DMS53 treated with DMSO at 0.1 percent for 48 hours (cell line): ENCODE data around the gene AOX1.
"Not testable (repeated sequence)": the region's sequence is repeated elsewhere in the genome, so short reads cannot be mapped to it uniquely, and the experiment has no call there.

Experiments
- DNase-seq: peaks from one replicate; lab custom pipeline; 2025; ENCODE audit not compliant: unreplicated experiment; lab: John Stamatoyannopoulos, UW

The AOX1 gene

DNA sequence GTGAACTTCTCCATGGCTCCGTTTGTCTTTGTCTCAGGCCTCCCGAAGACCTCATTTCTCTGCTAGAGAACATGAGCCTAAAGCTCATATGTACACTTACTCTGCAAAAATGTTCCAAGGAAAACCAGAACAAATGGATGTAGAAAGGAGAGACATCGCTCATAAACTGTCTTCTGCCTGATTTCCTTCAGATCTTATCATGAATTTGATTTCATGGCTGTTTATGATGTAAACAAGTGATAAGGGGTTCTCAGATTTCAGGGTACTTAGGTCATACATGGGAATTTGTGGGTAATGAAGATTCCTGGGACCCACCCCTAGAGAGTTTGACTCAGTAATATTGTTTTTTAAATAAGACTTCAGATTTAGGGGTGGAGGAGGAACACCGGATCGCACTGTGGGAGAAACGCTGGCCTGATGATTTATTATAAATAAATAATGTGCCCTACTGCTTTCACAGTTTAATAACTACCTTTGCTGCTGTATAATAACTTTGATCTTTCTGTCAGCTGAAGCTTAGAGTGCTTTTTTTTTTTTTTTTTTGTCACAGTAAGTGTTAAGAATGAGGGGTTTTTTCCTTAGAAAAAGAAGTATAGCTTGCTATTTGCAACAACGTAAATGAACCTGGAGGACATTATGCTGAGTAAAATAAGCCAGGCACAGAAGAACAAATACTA is 14.9 kb downstream of the AOX1 start:
- DNase-seq: no peak

DNA sequence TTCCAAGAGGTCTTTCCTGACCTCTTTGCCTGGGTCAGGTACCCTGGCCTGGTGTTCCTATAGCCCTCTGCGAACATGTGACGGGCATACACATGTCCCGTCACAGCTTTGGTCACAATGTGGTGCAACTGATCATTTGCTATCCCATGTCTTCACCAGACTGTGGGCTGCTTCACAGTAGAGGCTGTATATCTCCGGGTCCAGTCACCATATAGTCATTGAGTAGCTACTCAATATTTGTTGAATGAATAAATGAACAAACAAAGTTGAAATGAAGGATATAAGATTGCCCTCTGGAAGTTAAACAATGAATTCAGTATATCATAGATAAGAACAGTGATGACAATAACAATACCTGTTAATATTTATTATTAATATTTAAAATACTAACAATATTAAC is 16.8 kb downstream of the AOX1 start:
- DNase-seq: no peak

DNA sequence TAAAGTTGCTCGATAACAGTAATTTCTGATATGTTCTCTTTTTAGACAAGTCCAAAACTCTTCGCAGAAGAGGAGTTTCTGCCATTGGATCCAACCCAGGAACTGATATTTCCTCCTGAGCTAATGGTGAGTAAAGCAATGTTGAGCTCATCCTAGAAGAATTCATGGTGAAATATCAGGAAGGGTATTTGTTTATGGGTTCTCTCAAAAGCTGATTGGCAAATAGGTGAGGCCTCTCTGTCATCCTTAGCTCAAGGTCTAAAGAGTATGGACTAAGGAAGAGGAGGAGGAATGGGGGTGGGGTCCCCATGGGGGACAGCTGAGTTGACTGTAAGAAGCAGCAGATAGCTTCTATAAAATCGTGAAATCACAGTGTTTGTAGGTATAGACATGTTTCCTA is 18.2 kb downstream of the AOX1 start:
- no peak for DNase-seq

DNA sequence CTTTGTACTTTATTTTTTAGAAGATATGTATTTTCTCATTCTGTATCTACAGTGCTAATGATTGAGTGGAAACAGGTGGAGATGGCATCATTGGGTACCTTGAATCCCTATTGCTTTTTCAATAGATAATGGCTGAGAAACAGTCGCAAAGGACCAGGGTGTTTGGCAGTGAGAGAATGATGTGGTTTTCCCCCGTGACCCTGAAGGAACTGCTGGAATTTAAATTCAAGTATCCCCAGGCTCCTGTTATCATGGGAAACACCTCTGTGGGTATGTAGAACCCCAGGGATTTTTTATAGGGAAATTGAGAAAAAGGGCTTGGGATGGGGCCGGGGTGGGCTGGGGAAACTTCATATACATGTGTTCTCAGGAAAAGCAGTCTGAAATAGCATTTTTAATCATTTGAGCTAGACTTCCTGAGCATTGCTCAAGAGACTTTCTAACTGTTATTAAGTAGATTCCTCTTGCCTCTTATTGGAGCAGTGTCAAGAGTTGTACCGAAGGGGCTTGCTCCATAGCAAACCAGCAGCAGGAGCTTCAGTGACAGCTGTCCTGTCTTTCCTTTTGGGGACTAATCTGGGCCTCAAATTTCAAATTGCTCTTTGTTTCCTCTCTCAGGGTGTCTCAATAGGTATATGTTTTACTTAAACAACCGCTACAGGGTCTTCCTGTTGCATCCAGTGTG is 18.9 kb downstream of the AOX1 start:
- no peak for DNase-seq

DNA sequence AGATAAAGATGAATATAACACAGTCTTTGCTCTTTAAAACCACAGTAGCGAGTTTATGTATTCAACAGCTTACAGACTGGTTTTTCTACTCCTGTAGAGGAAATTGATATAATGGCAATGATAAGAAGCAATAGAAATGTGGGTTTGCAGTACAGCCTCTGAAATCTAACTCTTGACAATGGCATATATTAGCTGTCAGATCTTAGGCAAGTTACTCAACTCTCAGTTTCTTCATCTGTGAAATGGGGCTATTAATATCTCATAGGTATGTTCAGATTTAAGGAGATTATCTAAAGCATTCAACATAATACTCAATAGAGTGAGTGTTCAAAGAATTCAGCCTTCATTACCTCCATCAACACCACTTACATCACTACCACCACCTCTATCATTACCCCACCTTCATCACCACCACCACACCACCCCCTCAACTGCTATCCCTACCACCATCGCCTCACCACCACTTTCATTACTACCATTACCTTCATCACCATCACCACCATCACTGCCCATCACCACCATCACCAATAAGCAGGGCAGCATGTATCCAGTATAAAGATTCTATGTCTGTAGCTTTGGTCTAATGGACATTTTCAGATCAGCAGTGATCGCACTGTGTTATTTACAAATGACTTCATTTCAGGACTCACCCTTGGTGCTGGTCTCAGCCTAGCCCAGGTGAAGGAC is 22.7 kb downstream of the AOX1 start:
- DNase-seq: no peak

DNA sequence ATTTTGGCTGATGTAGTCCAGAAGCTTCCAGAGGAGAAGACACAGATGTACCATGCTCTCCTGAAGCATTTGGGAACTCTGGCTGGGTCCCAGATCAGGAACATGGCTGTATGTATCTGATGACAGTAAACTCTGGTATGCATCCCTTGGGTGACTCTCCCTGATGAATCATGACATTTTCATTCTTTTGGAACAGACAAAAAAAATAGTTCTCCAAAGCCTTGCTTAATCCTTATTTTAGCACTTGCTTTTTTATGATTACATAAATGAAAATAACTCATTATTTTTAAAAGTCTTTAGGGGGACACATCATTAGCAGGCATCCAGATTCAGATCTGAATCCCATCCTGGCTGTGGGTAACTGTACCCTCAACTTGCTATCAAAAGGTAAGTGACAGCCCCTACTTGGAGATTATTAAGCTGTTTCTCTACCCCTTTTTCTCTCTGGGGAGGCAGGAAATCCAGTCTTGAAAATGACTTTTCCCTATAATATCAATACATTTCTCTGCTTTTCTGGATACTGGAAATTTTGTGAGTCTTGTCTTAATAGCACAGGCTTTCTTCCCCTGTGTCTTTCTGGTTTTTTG is 23.3 kb downstream of the AOX1 start:
- DNase-seq: no peak

DNA sequence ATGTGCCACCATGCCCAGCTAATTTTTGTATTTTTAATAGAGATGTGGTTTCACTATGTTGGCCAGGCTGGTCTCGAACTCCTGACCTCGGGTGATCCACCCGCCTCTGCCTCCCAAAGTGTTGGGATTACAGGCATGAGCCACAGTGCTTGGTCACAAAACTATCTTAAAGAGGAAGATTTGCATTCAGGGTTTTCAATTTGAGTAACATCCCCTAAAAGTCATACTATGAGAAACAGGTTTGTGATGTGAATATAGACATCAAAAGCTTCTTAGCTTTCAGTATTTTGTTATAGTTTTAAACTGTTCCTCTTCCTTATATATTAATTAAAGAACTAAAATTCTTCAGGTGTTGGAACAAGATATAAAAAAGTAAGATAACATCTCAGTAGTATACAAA is 24.4 kb downstream of the AOX1 start:
- DNase-seq: not testable (repeated sequence)

DNA sequence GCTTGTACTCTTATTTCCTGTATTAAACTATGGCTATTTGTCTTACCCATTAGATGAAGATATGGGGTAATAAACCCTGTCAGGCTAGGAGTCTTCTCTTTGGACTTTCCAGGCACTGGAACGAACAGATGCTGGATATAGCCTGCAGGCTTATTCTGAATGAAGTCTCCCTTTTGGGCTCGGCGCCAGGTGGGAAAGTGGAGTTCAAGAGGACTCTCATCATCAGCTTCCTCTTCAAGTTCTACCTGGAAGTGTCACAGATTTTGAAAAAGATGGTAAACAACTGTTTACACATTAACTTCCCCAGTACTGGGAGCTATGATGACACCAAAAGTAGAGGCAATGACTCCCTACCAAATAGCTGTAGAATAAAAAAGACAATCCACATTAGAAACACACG is 27.9 kb downstream of the AOX1 start:
- DNase-seq: no peak

DNA sequence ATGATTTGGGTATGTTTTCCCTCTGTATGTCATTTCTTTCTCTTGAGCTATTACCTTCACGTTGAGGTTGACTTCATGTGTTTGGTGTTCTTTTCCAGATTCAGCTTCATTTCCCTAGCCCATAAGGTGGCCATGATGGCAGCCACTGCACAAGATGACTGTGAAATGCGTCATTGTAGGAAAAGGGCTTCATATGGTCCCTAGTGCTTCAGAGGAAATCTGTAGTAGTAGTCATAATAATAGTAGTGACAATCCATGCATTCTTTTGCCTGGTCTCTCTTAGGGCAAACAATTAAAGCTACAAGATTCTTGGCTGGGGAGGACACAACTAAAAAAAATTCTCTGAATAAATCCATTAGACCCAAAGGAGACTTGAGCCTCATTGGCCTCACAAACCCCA is 28.4 kb downstream of the AOX1 start:
- DNase-seq: no peak

DNA sequence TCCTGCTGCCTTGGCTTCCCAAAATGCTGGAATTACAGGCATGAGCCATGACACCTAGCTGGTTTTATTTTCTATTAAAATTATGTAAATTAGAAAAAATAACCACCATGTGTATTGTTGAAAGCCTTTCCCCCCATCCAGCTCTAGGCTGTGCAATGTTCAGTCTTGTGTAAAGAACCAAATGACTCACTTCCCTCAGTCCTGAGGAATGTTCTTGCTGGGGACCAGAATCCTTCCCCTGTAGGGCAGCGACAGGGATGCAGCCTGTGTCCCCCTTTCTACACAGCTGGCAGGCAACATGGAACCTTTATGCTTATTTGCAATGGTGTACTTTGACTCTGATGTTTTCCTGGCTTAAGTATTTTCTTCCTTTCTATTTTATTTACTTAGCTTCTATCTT is 29.4 kb downstream of the AOX1 start:
- no peak for DNase-seq

DNA sequence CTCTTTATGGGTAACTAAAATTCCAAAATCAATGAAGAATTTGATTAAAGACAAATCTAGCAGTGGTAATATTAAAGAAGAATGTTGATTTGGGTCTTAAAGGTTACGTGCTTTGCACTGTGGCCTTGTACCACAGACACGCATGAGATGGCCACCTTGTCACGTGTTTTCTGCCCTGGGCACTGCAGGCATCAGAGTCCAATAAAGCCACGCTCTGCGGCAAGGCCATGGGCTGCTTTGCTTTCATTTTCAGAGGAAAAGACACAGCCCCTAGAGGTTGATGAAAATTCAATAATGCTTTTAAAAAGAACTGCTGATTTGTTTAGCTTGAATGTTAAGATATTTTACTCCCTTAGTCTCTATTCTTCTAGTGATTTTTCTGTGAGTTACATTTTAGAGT is 30.4 kb downstream of the AOX1 start:
- no peak for DNase-seq

DNA sequence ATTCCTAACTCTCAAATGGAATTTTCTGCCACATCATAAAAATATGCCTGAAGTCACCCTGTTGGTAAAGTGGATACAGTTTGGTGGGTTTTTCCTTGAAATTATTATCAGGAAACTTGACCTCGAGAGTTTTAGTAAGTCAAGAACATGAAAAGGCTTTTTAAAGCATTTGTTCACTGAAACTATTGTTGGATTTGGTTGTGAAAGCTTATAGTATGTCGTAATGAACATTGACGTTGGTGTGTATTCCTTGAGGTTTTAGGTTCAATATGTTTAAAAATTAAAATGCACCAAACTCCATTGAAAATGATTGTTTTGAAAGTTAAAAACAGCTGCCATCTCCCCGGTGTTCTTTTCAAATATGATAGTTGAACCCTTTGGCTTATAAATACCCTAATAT is 30.8 kb downstream of the AOX1 start:
- DNase-seq: no peak

DNA sequence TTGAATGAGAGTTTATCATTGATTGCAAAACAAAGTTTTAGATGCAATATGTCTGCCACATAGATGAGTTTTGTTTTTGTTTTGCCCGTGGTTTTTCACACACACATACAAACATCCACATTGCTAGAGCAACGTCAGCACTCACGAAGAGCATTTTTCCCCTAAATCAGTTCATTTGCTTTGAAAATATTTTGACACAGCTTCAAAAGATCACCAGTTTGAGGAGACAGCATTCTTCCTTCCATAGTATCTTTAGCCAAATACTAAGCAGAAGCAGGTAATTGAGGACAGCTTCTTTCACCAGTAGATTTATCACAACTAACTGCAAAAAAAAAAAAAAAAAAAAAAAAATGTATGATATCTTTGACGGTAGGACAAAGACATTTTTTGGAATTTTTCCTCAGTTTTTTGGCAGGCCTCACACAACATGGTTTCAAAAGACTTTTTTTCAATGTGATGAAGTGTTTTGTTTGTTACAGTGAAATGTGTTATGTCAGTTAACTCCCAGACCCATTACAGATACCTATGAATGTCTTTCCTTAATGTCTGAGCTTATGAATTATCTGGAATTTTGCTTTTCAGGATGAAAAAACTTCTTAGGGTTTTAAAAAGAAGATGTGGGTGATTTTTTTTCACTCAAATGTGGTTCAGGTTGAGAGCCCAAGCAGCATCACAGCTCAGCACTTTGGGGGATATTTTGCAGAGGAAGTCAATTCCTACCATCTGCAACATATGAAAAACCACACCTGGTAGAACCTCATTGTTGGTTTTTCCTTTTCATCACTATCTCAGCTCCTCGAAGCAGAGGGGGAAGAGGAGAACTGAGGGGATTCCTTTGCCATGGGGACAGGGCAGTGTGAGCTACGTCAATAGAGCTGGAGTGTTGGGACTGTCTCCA is 31.6 kb downstream of the AOX1 start:
- no peak for DNase-seq

DNA sequence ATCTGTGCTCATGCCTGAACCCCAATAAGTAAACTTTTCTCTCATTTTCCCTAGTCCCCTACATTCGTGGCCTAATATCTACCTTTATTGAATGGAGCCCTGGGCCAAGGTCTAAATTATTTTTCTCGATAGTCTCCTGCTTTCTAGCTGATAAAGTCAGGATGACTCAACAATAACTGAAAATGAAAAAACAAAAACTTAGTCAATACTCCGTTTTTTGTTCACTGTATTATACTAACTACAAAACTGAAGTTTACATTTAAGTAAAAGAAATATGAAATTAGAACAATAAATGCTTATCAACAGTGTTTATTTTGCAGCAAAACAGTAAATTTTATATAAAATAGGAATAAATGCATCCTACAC is 32.2 kb downstream of the AOX1 start:
- DNase-seq: no peak

DNA sequence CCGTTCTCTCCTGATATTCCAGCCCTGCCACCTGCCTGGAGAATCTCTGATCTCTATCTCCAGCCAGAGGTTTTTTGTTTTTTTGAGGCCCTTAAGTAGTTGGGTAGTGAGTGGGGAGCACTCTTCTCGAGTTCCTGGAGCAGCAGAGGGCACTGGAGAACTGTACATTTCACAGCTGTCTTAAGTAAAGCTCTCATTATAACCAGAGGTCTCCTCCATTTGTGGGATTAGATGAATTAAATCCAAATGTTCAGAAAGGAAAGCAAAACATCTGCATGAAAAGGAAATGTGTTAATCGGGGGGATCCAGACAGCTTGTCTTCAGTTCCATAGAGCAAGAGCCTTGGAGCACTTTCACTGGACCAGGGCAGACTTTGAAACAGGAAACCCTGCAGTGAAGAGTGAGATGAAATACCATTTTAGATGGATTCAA is 32.8 kb downstream of the AOX1 start:
- no peak for DNase-seq

DNA sequence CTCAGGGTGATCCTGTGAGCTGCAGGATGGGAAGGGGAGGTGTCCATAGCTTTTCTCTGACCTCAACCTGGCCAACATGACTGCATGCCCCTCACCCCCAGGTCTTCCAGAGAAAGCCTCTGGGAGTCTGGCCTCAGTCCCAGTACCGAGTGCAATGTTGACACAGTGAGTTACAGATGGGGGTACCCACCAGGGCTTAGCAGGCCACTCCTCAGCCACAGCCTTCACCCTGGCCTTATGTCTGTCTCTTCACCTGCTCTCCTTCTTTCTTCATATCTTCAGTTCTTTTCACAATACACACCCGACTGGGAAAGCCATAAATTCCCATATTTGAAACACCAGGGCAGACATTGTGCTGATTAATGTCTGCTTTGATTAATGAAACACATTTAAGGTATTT is 33.5 kb downstream of the AOX1 start:
- no peak for DNase-seq

DNA sequence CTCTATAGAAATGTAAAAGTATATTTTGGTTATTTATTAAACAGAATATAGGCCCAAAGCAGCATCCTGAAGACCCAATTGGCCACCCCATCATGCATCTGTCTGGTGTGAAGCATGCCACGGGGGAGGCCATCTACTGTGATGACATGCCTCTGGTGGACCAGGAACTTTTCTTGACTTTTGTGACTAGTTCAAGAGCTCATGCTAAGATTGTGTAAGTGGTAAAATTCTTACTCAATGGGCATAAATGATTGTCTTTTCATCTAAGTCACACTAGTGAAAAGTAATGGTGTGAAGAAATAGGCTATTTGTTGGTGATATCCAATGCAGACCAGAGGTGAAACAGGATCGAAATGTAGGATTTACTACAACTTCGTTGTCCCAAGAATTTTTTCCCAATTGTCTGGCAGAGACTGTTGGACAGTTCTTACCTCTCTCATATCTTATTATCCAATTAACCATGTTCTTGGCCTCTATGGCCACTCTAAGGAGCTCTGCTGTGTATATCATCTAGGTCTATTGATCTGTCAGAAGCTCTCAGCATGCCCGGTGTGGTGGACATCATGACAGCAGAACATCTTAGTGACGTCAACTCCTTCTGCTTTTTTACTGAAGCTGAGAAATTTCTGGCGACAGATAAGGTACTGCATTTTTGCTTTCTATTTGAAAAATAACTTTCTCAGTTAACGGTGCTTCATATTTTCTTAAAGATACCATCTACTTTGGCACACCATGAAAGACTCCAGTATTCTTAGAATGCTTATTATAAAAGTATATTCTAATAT is 35.0 kb downstream of the AOX1 start:
- no peak for DNase-seq

DNA sequence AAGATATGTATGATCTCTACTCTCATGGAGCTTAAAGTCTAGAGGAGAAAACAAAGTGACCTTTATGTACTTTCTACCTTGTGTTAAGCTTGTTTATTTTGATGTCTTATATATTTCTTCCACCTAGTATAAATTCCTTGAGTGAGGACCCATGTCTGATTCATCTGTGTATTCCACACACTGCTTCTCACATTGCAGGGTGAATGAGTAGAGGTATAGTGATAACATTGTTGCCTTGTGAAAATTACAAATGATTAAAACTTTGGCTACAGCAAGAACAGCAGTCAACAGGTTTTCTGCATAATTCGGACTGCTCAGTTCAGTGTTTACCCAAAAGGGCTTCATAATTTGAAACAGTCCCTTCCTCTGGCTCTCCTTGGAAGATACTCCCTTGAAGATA is 36.3 kb downstream of the AOX1 start:
- DNase-seq: no peak

DNA sequence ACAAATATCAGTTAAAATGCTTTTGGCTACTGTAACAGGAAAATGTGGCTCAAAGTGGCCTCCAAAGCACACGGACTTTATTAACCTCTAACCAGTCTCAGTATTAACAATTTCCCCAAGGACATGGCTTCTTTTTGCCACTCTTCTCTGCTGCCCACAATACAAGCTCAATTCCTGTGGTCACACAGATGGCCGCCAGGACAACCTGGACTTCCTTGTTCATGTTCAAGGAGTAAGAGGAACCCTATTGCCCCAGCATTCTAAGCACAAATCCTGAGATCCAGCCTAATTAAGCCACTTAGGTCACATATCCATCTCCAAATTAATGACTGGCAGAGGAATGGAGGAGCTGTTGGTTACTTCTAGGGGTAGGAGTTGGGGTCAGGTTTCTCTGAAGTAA is 38.2 kb downstream of the AOX1 start:
- no peak for DNase-seq

DNA sequence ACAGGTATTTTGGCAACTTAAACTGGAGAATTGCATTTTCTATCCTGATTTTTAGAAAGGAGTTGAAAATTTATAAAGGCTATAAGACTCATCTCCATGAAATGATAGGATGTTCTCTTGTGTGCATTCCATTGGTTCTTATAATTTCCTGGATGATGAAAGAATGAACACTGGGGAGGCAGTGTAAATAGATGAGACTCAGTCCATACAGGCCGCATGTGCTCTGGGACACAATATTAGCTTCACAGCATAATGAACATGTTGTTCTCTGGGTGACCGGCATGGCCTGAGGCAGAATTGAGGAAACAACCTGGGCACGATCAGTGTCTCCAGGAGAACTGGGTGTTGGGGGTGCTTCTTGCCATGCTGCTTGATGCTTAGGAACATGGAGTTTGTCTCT is 38.8 kb downstream of the AOX1 start:
- DNase-seq: no peak
